GM18870 (cell line): ENCODE data around the gene ARSJ.

Source experiments
- ATAC-seq: cut with Tn5 transposase; IDR thresholded peaks from one replicate; pipeline ENCODE4 v1.9.1; 2021; ENCODE audit warnings: moderate library complexity; ENCODE audit not compliant: unreplicated experiment

ARSJ gene

GRCh38 chr4:113905301-113905700 lies 74.1 kb downstream of the ARSJ start:
- ATAC-seq = no peak

GRCh38 chr4:113904877-113905276 lies 74.6 kb downstream of the ARSJ start:
- no peak for ATAC-seq

GRCh38 chr4:113901994-113902787 lies 77.3 kb downstream of the ARSJ start:
- ATAC-seq = no peak

- ATAC-seq = peak; percentile 96
Observed at GRCh38 chr4:113899271-113900070, 80.0 kb downstream of the ARSJ start.

GRCh38 chr4:113893546-113893945 lies 85.9 kb downstream of the ARSJ start:
- no peak for ATAC-seq

- no peak for ATAC-seq
Observed at GRCh38 chr4:113888006-113888405, 91.4 kb downstream of the ARSJ start.

- ATAC-seq = no peak
Observed at GRCh38 chr4:113885291-113885690, 94.2 kb downstream of the ARSJ start.

- no peak for ATAC-seq
Observed at GRCh38 chr4:113884655-113885054, 94.8 kb downstream of the ARSJ start.

- ATAC-seq = no peak
Observed at GRCh38 chr4:113882668-113883067, 96.8 kb downstream of the ARSJ start.

GRCh38 chr4:113881256-113881655 lies 98.2 kb downstream of the ARSJ start:
- ATAC-seq = no peak

- ATAC-seq = no peak
Observed at GRCh38 chr4:113880240-113881028, 99.0 kb downstream of the ARSJ start.

GRCh38 chr4:113878668-113879067 lies 100.8 kb downstream of the ARSJ start:
- no peak for ATAC-seq

GRCh38 chr4:113874480-113874879 lies 105.0 kb downstream of the ARSJ start:
- no peak for ATAC-seq

GRCh38 chr4:113873508-113873907 lies 105.9 kb downstream of the ARSJ start:
- no peak for ATAC-seq

- ATAC-seq = no peak
Observed at GRCh38 chr4:113872426-113873260, 106.8 kb downstream of the ARSJ start.

- no peak for ATAC-seq
Observed at GRCh38 chr4:113871080-113871479, 108.4 kb downstream of the ARSJ start.

- peak; percentile 99 for ATAC-seq
Observed at GRCh38 chr4:113869743-113870375, 109.6 kb downstream of the ARSJ start.

- no peak for ATAC-seq
Observed at GRCh38 chr4:113866611-113867010, 112.8 kb downstream of the ARSJ start.

GRCh38 chr4:113858924-113859323 lies 120.5 kb downstream of the ARSJ start:
- ATAC-seq = no peak

- ATAC-seq = no peak
Observed at GRCh38 chr4:113851816-113852215, 127.6 kb downstream of the ARSJ start.
